A549 treated with CORT108297 at 1 μM for 4 hours (cell line): ENCODE results near the gene GK. TPM values are rescaled to one million over a fixed set of nuclear protein-coding genes. Genes with fewer than 3 reads are reported as not detected.

ENCODE experiments used
- total RNA-seq: library from RNA; stranded (reverse); fragments of 200-300 nt; extraction: Qiagen RNA extraction; gene quantifications from 5 replicates; pipeline ENCODE4 v1.2.3, GENCODE V29; 2022

The GK gene
- 1.6 to 2.1 TPM (median 1.8 TPM) in 5 replicates for total RNA-seq

DNA sequence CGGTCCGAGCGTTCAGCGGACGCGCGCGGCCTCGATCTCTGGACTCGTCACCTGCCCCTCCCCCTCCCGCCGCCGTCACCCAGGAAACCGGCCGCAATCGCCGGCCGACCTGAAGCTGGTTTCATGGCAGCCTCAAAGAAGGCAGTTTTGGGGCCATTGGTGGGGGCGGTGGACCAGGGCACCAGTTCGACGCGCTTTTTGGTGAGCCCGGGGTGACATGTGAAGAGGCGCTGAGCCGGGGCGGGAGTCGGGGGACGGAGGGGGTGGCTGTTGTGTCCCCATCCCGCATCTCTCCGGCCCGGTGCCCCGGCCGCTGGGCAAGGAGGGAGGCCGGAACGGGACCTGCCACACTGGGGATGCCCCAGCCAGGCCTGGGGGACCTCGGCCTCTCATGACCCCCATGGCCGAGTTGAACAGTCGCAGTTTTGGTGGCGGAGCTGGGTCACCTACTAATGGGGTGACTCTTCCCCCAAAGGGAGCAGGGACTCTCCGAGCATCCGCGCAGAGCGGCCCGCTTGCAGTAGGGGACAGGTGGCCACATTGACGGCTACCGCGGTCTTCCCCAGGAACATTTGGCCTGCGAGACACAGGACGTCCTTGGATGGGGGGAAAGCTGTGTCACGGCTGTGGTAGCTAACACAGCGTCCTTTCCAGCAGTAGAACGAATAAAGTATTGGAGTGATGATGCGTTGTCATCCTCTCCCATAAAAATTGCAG is at the start of gene GK:
Gene GK (plus strand): TSS at position 9 of the 717 bp plus-strand sequence. CDS start 115 bp downstream, at position 124.

Other genes with a start within 250 kb of the GK start
- not detected in 5 replicates for gene TASL, start 75.7 kb upstream of the GK start, total RNA-seq
- 6.2 to 11.4 TPM (median 10.3 TPM) in 5 replicates for gene TAB3, start 235.8 kb downstream of the GK start, total RNA-seq